OCI-LY7 (cell line): ENCODE results near the gene ENO2. TPM values are rescaled to one million over a fixed set of nuclear protein-coding genes. Genes with fewer than 3 reads are reported as not detected.

Source experiments
- BruUV-seq: library from RNA; stranded (reverse); fragments of 400-500 nt; replicated peaks from 2 replicates; lab custom pipeline; 2021; lab: Mats Ljungman, UMichigan
- CTCF ChIA-PET: fragments of 300-600 bp; sonication (Branson Sonifier 250); formaldehyde crosslinking; loops from one replicate; lab custom pipeline; 2022; ENCODE audit warnings: antibody characterized with exemption; ENCODE audit not compliant: unreplicated experiment; lab: Charles Lee
- POLR2A ChIA-PET: fragments of 300-600 bp; sonication (Branson Sonifier 250); formaldehyde crosslinking; loops from one replicate; lab custom pipeline; 2022; ENCODE audit warnings: antibody characterized with exemption; lab: Charles Lee
- DNase-seq: peaks from one replicate; pipeline ENCODE4 v3.0.0-alpha.2; 2015; ENCODE audit warnings: low spot score
- H2AFZ ChIP-seq: fragments of 200-600 bp; sonication (generic), shearing (Covaris generic); 2 replicates; pipeline ENCODE4 v1.6.1; 2014; ENCODE audit warnings: mild to moderate bottlenecking, antibody characterized with exemption, low read length, moderate library complexity
- H3K27ac ChIP-seq: fragments of 200-600 bp; sonication (generic); 2 replicates; pipeline ENCODE4 v1.5.1; 2014; ENCODE audit warnings: mixed run types, low read depth, mild to moderate bottlenecking, moderate library complexity, low read length, inconsistent platforms; ENCODE audit not compliant: poor library complexity, severe bottlenecking
- H3K36me3 ChIP-seq: fragments of 200-600 bp; sonication (generic); 2 replicates; pipeline ENCODE4 v1.6.1; 2014; ENCODE audit warnings: mild to moderate bottlenecking, antibody characterized with exemption, low read length, moderate library complexity, mixed read lengths; ENCODE audit not compliant: insufficient read depth
- H3K4me1 ChIP-seq: fragments of 200-600 bp; sonication (generic); 2 replicates; pipeline ENCODE4 v1.5.1; 2014; ENCODE audit warnings: mild to moderate bottlenecking, low read length; ENCODE audit not compliant: insufficient read depth, poor library complexity, severe bottlenecking
- H3K4me2 ChIP-seq: fragments of 200-600 bp; sonication (generic); 2 replicates; pipeline ENCODE4 v1.6.1; 2014; ENCODE audit warnings: mild to moderate bottlenecking, low read length
- H3K4me3 ChIP-seq: fragments of 200-600 bp; sonication (generic); 2 replicates; pipeline ENCODE4 v1.5.1; 2014; ENCODE audit warnings: mild to moderate bottlenecking, low read depth, low read length; ENCODE audit not compliant: poor library complexity, severe bottlenecking
- H3K79me2 ChIP-seq: fragments of 200-600 bp; sonication (generic); 2 replicates; pipeline ENCODE4 v1.6.1; 2016; ENCODE audit warnings: low read depth, mild to moderate bottlenecking, low read length, moderate library complexity, mixed read lengths; ENCODE audit not compliant: insufficient read depth
- H3K9me2 ChIP-seq: fragments of 200-600 bp; sonication (generic); 2 replicates; pipeline ENCODE4 v1.6.1; 2016; ENCODE audit warnings: mild to moderate bottlenecking, low read length, mixed read lengths; ENCODE audit not compliant: insufficient read depth
- H3K9me3 ChIP-seq: fragments of 200-600 bp; sonication (generic); 2 replicates; pipeline ENCODE4 v1.6.1; 2014; ENCODE audit warnings: mild to moderate bottlenecking, mixed run types, low read length, mixed read lengths
- H4K20me1 ChIP-seq: fragments of 200-600 bp; sonication (generic); 2 replicates; pipeline ENCODE4 v1.6.1; 2014; ENCODE audit warnings: mild to moderate bottlenecking, antibody characterized with exemption, low read length, moderate library complexity, mixed read lengths; ENCODE audit not compliant: insufficient read depth
- CTCF ChIP-seq: fragments of 200-600 bp; sonication (generic); conservative IDR thresholded peaks from 2 replicates; pipeline ENCODE4 v1.5.1; 2014; ENCODE audit warnings: mild to moderate bottlenecking, antibody characterized with exemption, low read length, moderate library complexity, mixed read lengths
- EZH2phosphoT487 ChIP-seq: fragments of 200-600 bp; sonication (generic); IDR thresholded peaks from 2 replicates; pipeline ENCODE4 v1.6.1; 2018; ENCODE audit warnings: low read depth, borderline replicate concordance, mild to moderate bottlenecking, mixed run types, antibody characterized with exemption, low read length, moderate library complexity, mixed read lengths
- intact Hi-C: fragments of 100-400 bp; cut with micrococcal nuclease; formaldehyde crosslinking; loops from one replicate; pipeline ENCODE4 v1.10.0; 2022; ENCODE audit not compliant: unreplicated experiment
- total RNA-seq, 2 experiments: library from RNA; depleted of rRNA in 1 of 2; stranded (reverse); fragments of >200 nt in 1 of 2; shearing (Covaris generic) in 1 of 2; gene quantifications; 2 replicates each; pipeline ENCODE4 v1.2.3, GENCODE V29; 2014 to 2022

The ENO2 gene
- total RNA-seq, 2 experiments from 2014 or later, result 24.9 to 89.5 TPM

DNA sequence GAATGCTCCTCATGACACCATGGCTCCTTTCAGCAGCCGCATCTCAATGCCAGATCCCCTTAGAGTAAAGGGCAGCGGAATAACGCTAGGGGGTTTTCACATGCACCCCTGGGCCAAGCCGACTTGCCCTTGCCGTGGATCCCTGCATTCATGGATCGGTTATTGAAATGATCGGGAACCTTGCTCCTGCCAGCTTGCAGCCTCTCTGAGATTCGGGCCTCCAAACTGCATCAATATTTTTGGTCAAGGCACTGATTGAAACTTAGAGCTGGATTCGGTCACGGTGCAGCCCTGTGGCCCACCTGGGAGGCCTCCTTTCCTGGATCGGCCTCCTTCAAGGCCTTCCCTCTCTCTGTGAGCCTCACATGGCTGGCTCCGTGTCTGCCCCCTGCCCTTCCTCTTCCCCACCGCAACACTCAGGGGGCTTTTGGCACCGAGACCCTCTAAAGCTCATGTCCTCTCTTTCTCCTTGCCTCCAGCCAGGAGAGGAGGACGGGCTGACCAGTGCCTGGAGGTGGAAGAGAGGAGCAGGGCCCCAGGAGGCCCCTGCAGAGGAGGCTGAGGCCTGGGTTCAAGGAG is 38.6 kb downstream of the ENO2 start:
- H3K4me3 ChIP-seq, result peak overlapping the region; percentile 67
- H3K9me2 ChIP-seq, result no peaks in the 10 kb centered on the region
- peak overlapping the region; percentile 87 for H3K4me2 ChIP-seq
- ChIA-PET CTCF (no interaction called here), POLR2A (interaction anchor here (0.6 to 2.0 kb wide), 3 partner anchors 9 to 399 kb away, joined by 3 to 12 read pairs (median 6); partner anchors contain the start of genes C12orf57, CDCA3, RNU7-1 and USP5)
- H3K4me1 ChIP-seq, result peaks cover 82% of the 10 kb centered on the region
- no peak for DNase-seq
- no peak overlapping the region for H2AFZ ChIP-seq
- no peaks in the 10 kb centered on the region for H3K79me2 ChIP-seq
- BruUV-seq, result no TSS peak
- TF ChIP-seq EZH2phosphoT487, result no peak
- no peak for TF ChIP-seq CTCF
- no peaks in the 10 kb centered on the region for H4K20me1 ChIP-seq
- H3K9me3 ChIP-seq, result no peaks in the 10 kb centered on the region
- peak overlapping the region; percentile 48 for H3K27ac ChIP-seq
- no peaks in the 10 kb centered on the region for H3K36me3 ChIP-seq
- intact Hi-C loops, result no loop called here

- Histone ChIP-seq H2AFZ (no peak overlapping the region), H4K20me1 (no peaks in the 10 kb centered on the region), H3K36me3 (no peaks in the 10 kb centered on the region), H3K9me2 (no peaks in the 10 kb centered on the region), H3K4me2 (peak overlapping the region; percentile 87), H3K4me3 (peak overlapping the region; percentile 67), H3K9me3 (no peaks in the 10 kb centered on the region), H3K27ac (peak overlapping the region; percentile 48), H3K4me1 (peaks cover 88% of the 10 kb centered on the region), H3K79me2 (no peaks in the 10 kb centered on the region)
- TF ChIP-seq EZH2phosphoT487 (no peak), CTCF (no peak)
- POLR2A ChIA-PET, result interaction anchor here (0.6 to 9.3 kb wide), 6 partner anchors 8 to 102 kb away, joined by 3 to 155 read pairs (median 6); partner anchors contain the start of genes C12orf57, CDCA3, ENO2 and RNU7-1
- CTCF ChIA-PET, result no interaction called here
- no TSS peak for BruUV-seq
- intact Hi-C loops, result no loop called here
- peak; percentile 85 for DNase-seq
Observed at GRCh38 chr12:6953442-6954315, 39.3 kb downstream of the ENO2 start.
